Epithelial cell of prostate (primary cell): ENCODE results near the gene NTN3.
"Not testable (repeated sequence)": the region's sequence is repeated elsewhere in the genome, so short reads cannot be mapped to it uniquely, and the experiment has no call there.

Experiments
- DNase-seq: peaks from one replicate; pipeline ENCODE4 v3.0.0-alpha.2; 2011; ENCODE audit warnings: low read depth, low spot score
- H3K27ac ChIP-seq: fragments of 450-650 bp; 2 replicates; pipeline ENCODE4 v1.5.1; 2017; ENCODE audit warnings: mild to moderate bottlenecking

The NTN3 gene

GRCh38 chr16:2476741-2477140 is 5.6 kb downstream of the NTN3 start:
- no peak overlapping the region for H3K27ac ChIP-seq
- DNase-seq: no peak

GRCh38 chr16:2477327-2477726 is 6.2 kb downstream of the NTN3 start:
- no peak for DNase-seq
- H3K27ac ChIP-seq: no peak overlapping the region

GRCh38 chr16:2478279-2478678 is 7.2 kb downstream of the NTN3 start:
- DNase-seq: no peak
- H3K27ac ChIP-seq: no peak overlapping the region

GRCh38 chr16:2479996-2480395 is 8.9 kb downstream of the NTN3 start:
- not testable (repeated sequence) for H3K27ac ChIP-seq, DNase-seq

GRCh38 chr16:2480948-2481347 is 9.9 kb downstream of the NTN3 start:
- no peak overlapping the region for H3K27ac ChIP-seq
- no peak for DNase-seq

GRCh38 chr16:2481676-2482075 is 10.6 kb downstream of the NTN3 start:
- DNase-seq: no peak
- no peak overlapping the region for H3K27ac ChIP-seq

GRCh38 chr16:2482249-2482648 is 11.2 kb downstream of the NTN3 start:
- no peak overlapping the region for H3K27ac ChIP-seq
- DNase-seq: no peak

GRCh38 chr16:2482708-2483534 is 11.8 kb downstream of the NTN3 start:
- H3K27ac ChIP-seq: no peak overlapping the region
- DNase-seq: no peak

- no peak for DNase-seq
- no peak overlapping the region for H3K27ac ChIP-seq
These were observed 13.1 kb downstream of the NTN3 start for GRCh38 chr16:2483939-2484897.

GRCh38 chr16:2484898-2485508 is 13.9 kb downstream of the NTN3 start:
- H3K27ac ChIP-seq: no peak overlapping the region
- DNase-seq: no peak

- no peak for DNase-seq
- H3K27ac ChIP-seq: no peak overlapping the region
These were observed 14.9 kb downstream of the NTN3 start for GRCh38 chr16:2485811-2486507.

GRCh38 chr16:2486645-2487516 is 15.8 kb downstream of the NTN3 start:
- no peak for DNase-seq
- H3K27ac ChIP-seq: no peak overlapping the region

- no peak overlapping the region for H3K27ac ChIP-seq
- no peak for DNase-seq
These were observed 16.4 kb downstream of the NTN3 start for GRCh38 chr16:2487517-2487842.

GRCh38 chr16:2487903-2488531 is 16.9 kb downstream of the NTN3 start:
- no peak overlapping the region for H3K27ac ChIP-seq
- no peak for DNase-seq

- DNase-seq: no peak
- H3K27ac ChIP-seq: no peak overlapping the region
These were observed 18.5 kb downstream of the NTN3 start for GRCh38 chr16:2489581-2489980.

- no peak overlapping the region for H3K27ac ChIP-seq
- no peak for DNase-seq
These were observed 19.4 kb downstream of the NTN3 start for GRCh38 chr16:2490190-2491105.

- H3K27ac ChIP-seq: no peak overlapping the region
- no peak for DNase-seq
These were observed 21.2 kb downstream of the NTN3 start for GRCh38 chr16:2492292-2492691.

GRCh38 chr16:2493605-2494004 is 22.5 kb downstream of the NTN3 start:
- no peak for DNase-seq
- no peak overlapping the region for H3K27ac ChIP-seq
